Posterior vena cava (tissue), 2 donors: ENCODE measurements around the gene SLK. TPM values are rescaled to one million over a fixed set of nuclear protein-coding genes. Genes with fewer than 3 reads are reported as not detected.

Source experiments
- DNase-seq: peaks from one replicate; pipeline ENCODE4 v3.0.0-alpha.2; 2020; ENCODE audit warnings: low spot score
- intact Hi-C, 2 donors: fragments of 100-400 bp; cut with DNase I; formaldehyde crosslinking; loops; one replicate each; pipeline versions ENCODE4 v1.14.1 to v1.14.2; 2022 to 2023
- total RNA-seq, 2 donors: library from RNA; stranded (reverse); fragmentation: NEBNext Ultra II Directional; extraction: Animal tissue kit (Norgen Biotek cat#: 25700); gene quantifications; one replicate each; pipeline ENCODE4 v1.2.1, GENCODE V29; 2021
- donor health status: DM: yes; HTN: yes; CAD: no.
- donor health status: DM: yes; HTN: yes; CAD: no.

SLK gene
- total RNA-seq, 2 donors from 2014 or later = 45.3 to 71.0 TPM

GRCh38 chr10:103934308-103934707 is 32.6 kb upstream of the SLK start:
- DNase-seq = no peak
- intact Hi-C loops = no loop called here

- intact Hi-C loops = no loop called here
These were observed 30.9 kb upstream of the SLK start for GRCh38 chr10:103936022-103936421.

GRCh38 chr10:103939522-103939921 is 27.4 kb upstream of the SLK start:
- intact Hi-C loops = no loop called here
- DNase-seq = no peak

More at GRCh38 chr10:103936022-103936421, 30.9 kb upstream of the SLK start:
- DNase-seq = no peak

GRCh38 chr10:103941801-103942200 is 25.1 kb upstream of the SLK start:
- no peak for DNase-seq
- intact Hi-C loops = no loop called here

- no peak for DNase-seq
- intact Hi-C loops = no loop called here
These were observed 24.1 kb upstream of the SLK start for GRCh38 chr10:103942866-103943265.

GRCh38 chr10:103947799-103948516 is 19.0 kb upstream of the SLK start:
- no peak for DNase-seq
- intact Hi-C loops = no loop called here

- intact Hi-C loops = no loop called here
- no peak for DNase-seq
These were observed 17.2 kb upstream of the SLK start for GRCh38 chr10:103949728-103950127.

GRCh38 chr10:103951183-103951582 is 15.8 kb upstream of the SLK start:
- DNase-seq = no peak
- intact Hi-C loops = no loop called here

GRCh38 chr10:103951942-103952341 is 15.0 kb upstream of the SLK start:
- intact Hi-C loops = no loop called here
- no peak for DNase-seq

GRCh38 chr10:103954543-103954942 is 12.4 kb upstream of the SLK start:
- intact Hi-C loops = no loop called here

GRCh38 chr10:103958996-103959395 is 7.9 kb upstream of the SLK start:
- intact Hi-C loops = no loop called here
- no peak for DNase-seq

More at GRCh38 chr10:103954543-103954942, 12.4 kb upstream of the SLK start:
- DNase-seq = no peak

GRCh38 chr10:103960103-103960502 is 6.8 kb upstream of the SLK start:
- no peak for DNase-seq
- intact Hi-C loops = no loop called here

- peak; percentile 81 for DNase-seq
- intact Hi-C loops = loop anchor here in 1 of 2 donors (5.0 kb wide), 1 partner anchor 45 kb away; no protein-coding TSS in a partner anchor
These were observed 620 bp downstream of the SLK start for GRCh38 chr10:103967448-103968071.

- intact Hi-C loops = loop anchor here in 1 of 2 donors (5.0 kb wide), 1 partner anchor 46 kb away; no protein-coding TSS in a partner anchor
These were observed 1.8 kb downstream of the SLK start for GRCh38 chr10:103968441-103969391.

GRCh38 chr10:103969436-103969835 is 2.5 kb downstream of the SLK start:
- DNase-seq = no peak
- intact Hi-C loops = loop anchor here in 1 of 2 donors (5.0 kb wide), 1 partner anchor 47 kb away; no protein-coding TSS in a partner anchor

More at GRCh38 chr10:103968441-103969391, 1.8 kb downstream of the SLK start:
- no peak for DNase-seq

GRCh38 chr10:103969857-103970627 is 3.1 kb downstream of the SLK start:
- intact Hi-C loops = loop anchor here in 1 of 2 donors (5.0 kb wide), 1 partner anchor 48 kb away; no protein-coding TSS in a partner anchor
- no peak for DNase-seq

- intact Hi-C loops = no loop called here
- no peak for DNase-seq
These were observed 8.2 kb downstream of the SLK start for GRCh38 chr10:103975169-103975568.

- intact Hi-C loops = no loop called here
These were observed 10.3 kb downstream of the SLK start for GRCh38 chr10:103977204-103977603.

GRCh38 chr10:103979530-103979929 is 12.6 kb downstream of the SLK start:
- intact Hi-C loops = no loop called here
- DNase-seq = no peak

More at GRCh38 chr10:103977204-103977603, 10.3 kb downstream of the SLK start:
- no peak for DNase-seq
